Activated effector memory CD4-positive, alpha-beta T cell treated with anti-CD3 and anti-CD28 coated beads, Interleukin-2, amount 50 U/mL, for 16 hours (primary cell): ENCODE measurements around the gene WAS.

Source experiments
- DNase-seq: peaks from one replicate; pipeline ENCODE4 v3.0.0-alpha.2; 2020

WAS gene

GRCh38 chrX:48713847-48714246 lies 30.2 kb downstream of the WAS start:
- no peak for DNase-seq

GRCh38 chrX:48714573-48714972 lies 31.0 kb downstream of the WAS start:
- no peak for DNase-seq

GRCh38 chrX:48715072-48715471 lies 31.5 kb downstream of the WAS start:
- DNase-seq = no peak

GRCh38 chrX:48715876-48716502 lies 32.4 kb downstream of the WAS start:
- DNase-seq = no peak

- DNase-seq = no peak
Observed at GRCh38 chrX:48719958-48720357, 36.4 kb downstream of the WAS start.

- no peak for DNase-seq
Observed at GRCh38 chrX:48720577-48721250, 37.1 kb downstream of the WAS start.

- DNase-seq = no peak
Observed at GRCh38 chrX:48721916-48722315, 38.3 kb downstream of the WAS start.

- DNase-seq = no peak
Observed at GRCh38 chrX:48726596-48726995, 43.0 kb downstream of the WAS start.

GRCh38 chrX:48728653-48729052 lies 45.1 kb downstream of the WAS start:
- DNase-seq = no peak

GRCh38 chrX:48736303-48736702 lies 52.7 kb downstream of the WAS start:
- no peak for DNase-seq

- DNase-seq = no peak
Observed at GRCh38 chrX:48736878-48737212, 53.2 kb downstream of the WAS start.

GRCh38 chrX:48737213-48737938 lies 53.8 kb downstream of the WAS start:
- DNase-seq = peak; percentile 94

GRCh38 chrX:48737940-48738339 lies 54.3 kb downstream of the WAS start:
- DNase-seq = no peak
